ENCODE data around the gene CASP2. TPM values are rescaled to one million over a fixed set of nuclear protein-coding genes. Genes with fewer than 3 reads are reported as not detected.
A peak's percentile ranks its signal among the peaks of the same experiment; 100 is the strongest.
"Not testable (repeated sequence)": the region's sequence is repeated elsewhere in the genome, so short reads cannot be mapped to it uniquely, and the experiment has no call there.

The CASP2 gene
- total RNA-seq, 2 experiments from 2014 or later: 117 to 129 TPM

DNA sequence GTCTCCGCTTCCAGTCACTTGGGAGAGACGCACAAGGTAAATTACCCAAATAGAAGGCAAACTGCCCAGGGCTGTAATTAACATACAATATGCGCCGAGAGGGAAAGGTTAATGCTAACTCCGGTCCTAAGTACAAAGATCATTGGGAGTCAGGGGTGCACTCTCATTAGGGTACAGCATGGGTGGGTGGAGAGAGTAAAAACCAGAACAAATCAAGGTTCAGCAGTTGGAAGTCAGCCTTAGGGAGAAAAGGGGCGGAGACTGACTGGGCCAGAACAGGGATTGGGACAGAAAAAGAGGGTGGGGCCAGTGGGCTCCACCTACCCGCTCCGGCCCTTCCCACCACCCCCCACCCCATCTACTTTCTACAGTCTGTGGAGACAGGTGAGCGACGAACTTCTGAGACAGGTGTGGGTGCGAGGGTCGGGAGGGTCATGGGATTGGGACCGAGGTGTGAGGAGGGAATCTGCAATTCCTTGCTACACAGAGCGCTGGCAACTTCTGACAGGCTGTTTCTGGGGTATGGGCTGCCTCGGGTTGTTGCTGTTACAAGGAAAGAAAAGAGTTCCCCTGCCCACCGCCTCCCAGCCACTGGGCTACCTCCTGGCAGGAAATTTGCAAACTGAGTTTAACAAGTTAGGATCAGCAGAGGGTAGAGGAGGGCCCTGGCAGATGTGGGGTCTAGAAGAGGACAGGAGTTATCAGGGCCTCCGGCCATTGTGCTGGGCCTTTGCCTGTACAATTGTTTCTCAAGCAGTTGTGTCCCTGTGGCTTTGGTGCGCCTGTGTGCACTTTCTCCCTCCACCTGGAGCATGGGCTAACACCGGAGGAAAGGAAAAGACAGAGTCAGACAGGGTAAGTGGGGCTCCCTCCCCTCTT, 3.3 kb upstream of the CASP2 start, which contains the start of gene TMEM139:
TMEM139 (plus strand) TSS at position 368 of the 879 bp plus-strand sequence. CDS start 1,000 bp downstream, outside the sequence.
- Mint-ChIP-seq H3K4me3 (no peak within 1 kb of the TSS), H3K36me3 (peaks cover 9% of the 10 kb centered on the region), H3K27me3 (no peaks in the 10 kb centered on the region), H3K4me1 (ENCODE audit: low read depth) (peaks cover 41% of the 10 kb centered on the region), H3K9me3 (no peaks in the 10 kb centered on the region), H3K27ac (peak within 1 kb of the TSS; percentile 7)
- DNase-seq: no peak
- intact Hi-C loops (cut with micrococcal nuclease): no loop called here
- ChIA-PET CTCF (interaction anchor here (0.7 to 1.0 kb wide), 2 partner anchors 22 to 132 kb away, joined by 3 read pairs; no protein-coding TSS in a partner anchor), POLR2A (no interaction called here)

DNA sequence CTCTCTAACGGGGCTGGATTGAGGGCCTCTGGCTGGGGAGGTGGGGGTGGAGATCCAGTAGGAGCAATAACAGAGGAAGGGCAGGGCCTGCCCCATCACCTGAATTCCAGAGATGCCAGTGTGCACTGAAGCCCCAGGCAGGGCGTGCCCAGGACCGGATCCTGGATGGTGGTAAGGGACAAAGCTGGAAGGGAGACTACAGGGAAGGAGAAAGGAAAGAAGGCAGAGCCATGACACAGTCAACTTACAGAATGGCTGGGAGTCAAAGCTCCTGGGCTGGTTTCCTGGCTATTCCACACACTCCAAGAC, 2.7 kb upstream of the CASP2 start:
- POLR2A ChIA-PET: no interaction called here
- Mint-ChIP-seq H3K27ac (no peak overlapping the region), H3K4me3 (no peak overlapping the region), H3K27me3 (no peaks in the 10 kb centered on the region), H3K36me3 (peaks cover 15% of the 10 kb centered on the region), H3K4me1 (ENCODE audit: low read depth) (peaks cover 38% of the 10 kb centered on the region), H3K9me3 (no peaks in the 10 kb centered on the region)
- CTCF ChIA-PET: interaction anchor here (0.7 kb wide), 1 partner anchor 23 kb away, joined by 3 read pairs; no protein-coding TSS in a partner anchor
- no peak for DNase-seq
- intact Hi-C loops (cut with micrococcal nuclease): no loop called here

DNA sequence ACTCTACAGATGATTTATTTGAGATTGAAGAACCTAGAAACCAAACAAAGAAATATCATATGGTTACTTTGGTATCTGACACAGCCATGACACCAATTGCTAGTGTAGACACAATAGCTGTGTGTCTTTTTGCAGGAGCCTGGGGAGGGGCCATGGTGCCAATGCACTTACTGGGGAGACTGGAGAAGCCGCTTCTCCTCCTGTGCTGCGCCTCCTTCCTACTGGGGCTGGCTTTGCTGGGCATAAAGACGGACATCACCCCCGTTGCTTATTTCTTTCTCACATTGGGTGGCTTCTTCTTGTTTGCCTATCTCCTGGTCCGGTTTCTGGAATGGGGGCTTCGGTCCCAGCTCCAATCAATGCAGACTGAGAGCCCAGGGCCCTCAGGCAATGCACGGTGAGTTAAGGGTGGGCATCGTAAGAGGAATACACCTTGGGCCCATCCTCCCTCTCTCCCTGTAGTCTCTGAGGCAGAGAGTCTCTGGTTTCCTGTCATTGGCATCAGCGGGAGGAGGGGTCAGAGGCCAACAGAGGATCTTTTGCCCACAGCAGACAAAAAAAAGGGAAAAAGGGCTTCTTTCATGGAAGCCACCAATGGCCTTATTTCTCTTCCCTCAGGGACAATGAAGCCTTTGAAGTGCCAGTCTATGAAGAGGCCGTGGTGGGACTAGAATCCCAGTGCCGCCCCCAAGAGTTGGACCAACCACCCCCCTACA, 2.2 kb upstream of the CASP2 start:
- Mint-ChIP-seq H3K27ac (no peak overlapping the region), H3K4me3 (no peak overlapping the region)
- CTCF ChIA-PET: interaction anchor here (0.7 to 0.8 kb wide), 2 partner anchors 23 to 46 kb away, joined by 3 read pairs; no protein-coding TSS in a partner anchor

DNA sequence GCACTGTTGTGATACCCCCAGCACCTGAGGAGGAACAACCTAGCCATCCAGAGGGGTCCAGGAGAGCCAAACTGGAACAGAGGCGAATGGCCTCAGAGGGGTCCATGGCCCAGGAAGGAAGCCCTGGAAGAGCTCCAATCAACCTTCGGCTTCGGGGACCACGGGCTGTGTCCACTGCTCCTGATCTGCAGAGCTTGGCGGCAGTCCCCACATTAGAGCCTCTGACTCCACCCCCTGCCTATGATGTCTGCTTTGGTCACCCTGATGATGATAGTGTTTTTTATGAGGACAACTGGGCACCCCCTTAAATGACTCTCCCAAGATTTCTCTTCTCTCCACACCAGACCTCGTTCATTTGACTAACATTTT, 1.6 kb upstream of the CASP2 start:
- intact Hi-C loops (cut with micrococcal nuclease): no loop called here
- H3K4me3 Mint-ChIP-seq: no peak overlapping the region
- no peaks in the 10 kb centered on the region for H3K27me3 Mint-ChIP-seq
- H3K4me1 Mint-ChIP-seq (ENCODE audit: low read depth): peaks cover 40% of the 10 kb centered on the region
- H3K27ac Mint-ChIP-seq: peak overlapping the region; percentile 47
- ChIA-PET POLR2A (interaction anchor here (2.1 kb wide), 1 partner anchor 23 kb away, joined by 10 read pairs; no protein-coding TSS in a partner anchor), CTCF (interaction anchor here (0.8 to 2.1 kb wide), 3 partner anchors 46 to 93 kb away, joined by 3 to 13 read pairs (median 7); no protein-coding TSS in a partner anchor)
- peaks cover 26% of the 10 kb centered on the region for H3K36me3 Mint-ChIP-seq
- no peaks in the 10 kb centered on the region for H3K9me3 Mint-ChIP-seq
- no peak for DNase-seq

More for the DNA sequence above, 2.2 kb upstream of the CASP2 start:
- peaks cover 38% of the 10 kb centered on the region for H3K4me1 Mint-ChIP-seq (ENCODE audit: low read depth)
- intact Hi-C loops (cut with micrococcal nuclease): no loop called here
- no peak for DNase-seq
- peaks cover 21% of the 10 kb centered on the region for H3K36me3 Mint-ChIP-seq
- H3K27me3 Mint-ChIP-seq: no peaks in the 10 kb centered on the region
- no peaks in the 10 kb centered on the region for H3K9me3 Mint-ChIP-seq
- POLR2A ChIA-PET: no interaction called here

DNA sequence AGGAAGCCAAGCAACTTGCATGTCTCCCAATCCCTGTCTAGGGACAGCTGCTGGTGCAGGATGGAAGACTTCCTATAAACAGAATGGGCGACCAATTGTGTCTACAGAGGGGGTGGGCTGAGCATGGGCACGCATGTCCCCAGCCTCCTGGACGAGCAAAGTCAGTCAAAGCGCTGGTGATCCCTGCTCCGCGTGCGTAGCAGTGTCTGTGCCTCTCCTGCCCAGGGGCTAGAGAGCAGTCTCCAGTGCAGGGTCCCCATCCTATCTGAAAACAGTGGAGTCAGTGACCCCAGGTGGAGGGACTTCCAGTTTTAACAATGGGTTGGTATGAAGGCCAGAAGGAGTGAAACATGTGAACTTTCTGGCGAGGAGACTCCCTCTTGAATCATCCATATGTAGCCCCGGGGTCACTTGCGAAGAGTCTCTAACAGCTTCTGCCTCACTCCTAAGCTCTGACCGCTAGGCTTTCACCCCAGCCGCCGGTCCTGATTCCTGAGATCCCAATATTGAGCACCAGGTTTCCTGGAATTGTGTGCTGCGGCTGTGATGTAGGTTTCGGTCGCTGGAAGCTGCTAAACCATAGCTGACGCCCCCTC, 714 bp upstream of the CASP2 start:
- Mint-ChIP-seq H3K4me3 (peak overlapping the region; percentile 93), H3K9me3 (no peaks in the 10 kb centered on the region), H3K27ac (peak overlapping the region; percentile 97), H3K4me1 (ENCODE audit: low read depth) (peaks cover 45% of the 10 kb centered on the region), H3K36me3 (peaks cover 33% of the 10 kb centered on the region), H3K27me3 (no peaks in the 10 kb centered on the region)
- ChIA-PET CTCF (interaction anchor here (0.9 to 2.1 kb wide), 12 partner anchors 8 to 92 kb away, joined by 3 to 13 read pairs (median 4); partner anchors contain the start of gene GSTK1), POLR2A (interaction anchor here (0.5 to 2.1 kb wide), 16 partner anchors 8 to 479 kb away, joined by 3 to 14 read pairs (median 4); partner anchors contain the start of genes CLCN1 and GSTK1)
- intact Hi-C loops (cut with micrococcal nuclease): no loop called here
- no peak for DNase-seq

DNA sequence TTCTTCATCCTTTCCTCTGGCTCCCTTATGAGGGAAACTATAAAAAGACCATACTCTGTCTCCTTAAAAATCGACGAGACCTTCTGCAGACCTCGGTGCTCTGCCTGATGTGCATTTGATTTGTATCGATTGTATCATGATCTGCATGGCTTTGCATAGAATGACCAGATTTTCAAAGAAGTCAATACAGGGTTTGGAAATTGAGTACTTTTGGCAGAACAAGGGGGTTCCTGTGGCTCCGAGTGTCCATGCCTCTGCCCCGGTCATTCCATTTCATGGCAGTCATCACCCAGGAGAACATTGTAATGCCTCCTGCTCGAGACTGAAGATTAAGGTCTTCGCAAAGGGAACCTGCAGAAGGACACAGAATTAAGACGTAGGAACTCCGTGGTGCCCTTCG, 685 bp downstream of the CASP2 start:
- CTCF ChIA-PET: interaction anchor here (0.7 to 4.3 kb wide), 6 partner anchors 9 to 48 kb away, joined by 3 to 53 read pairs (median 5); no protein-coding TSS in a partner anchor
- DNase-seq: no peak
- Mint-ChIP-seq H3K4me1 (ENCODE audit: low read depth) (peaks cover 41% of the 10 kb centered on the region), H3K27ac (peak overlapping the region; percentile 97), H3K36me3 (peaks cover 43% of the 10 kb centered on the region), H3K27me3 (no peaks in the 10 kb centered on the region), H3K4me3 (peak overlapping the region; percentile 93), H3K9me3 (no peaks in the 10 kb centered on the region)
- POLR2A ChIA-PET: interaction anchor here (1.0 to 2.1 kb wide), 6 partner anchors 9 to 49 kb away, joined by 6 to 14 read pairs (median 8); partner anchors contain the start of gene GSTK1
- intact Hi-C loops (cut with micrococcal nuclease): loop anchor here (1.0 kb wide), 6 partner anchors 10 to 480 kb away; partner anchors contain the start of genes GSTK1 and ZYX

DNA sequence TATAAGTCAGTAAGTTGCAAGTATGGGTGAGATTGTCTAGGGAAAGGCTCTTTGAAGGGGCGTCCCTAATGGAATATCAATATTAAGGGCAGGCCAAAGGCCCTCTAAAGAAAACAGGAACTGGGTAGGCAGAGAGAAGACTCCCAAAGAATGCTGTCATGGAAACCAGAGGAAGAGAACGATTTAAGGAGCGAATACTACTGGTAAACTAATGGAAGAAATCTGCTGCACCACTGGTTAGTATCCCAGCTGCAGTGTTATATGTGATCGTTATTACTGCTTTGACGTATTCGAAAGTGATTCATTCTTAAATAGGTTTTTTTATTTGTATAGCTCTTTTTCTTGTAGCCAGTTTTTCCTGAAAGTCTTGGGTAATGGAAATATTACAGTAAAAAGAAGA, 1.3 kb downstream of the CASP2 start:
- no peak for DNase-seq
- H3K4me3 Mint-ChIP-seq: peak overlapping the region; percentile 93
- ChIA-PET CTCF (interaction anchor here (0.7 to 4.3 kb wide), 10 partner anchors 10 to 774 kb away, joined by 3 to 53 read pairs (median 5); partner anchors contain the start of gene GSTK1), POLR2A (interaction anchor here (0.6 to 1.8 kb wide), 8 partner anchors 9 to 705 kb away, joined by 3 to 9 read pairs (median 6); partner anchors contain the start of gene GSTK1)
- intact Hi-C loops (cut with micrococcal nuclease): loop anchor here (1.0 kb wide), 2 partner anchors 44 to 49 kb away; no protein-coding TSS in a partner anchor
- H3K27me3 Mint-ChIP-seq: no peaks in the 10 kb centered on the region
- peak overlapping the region; percentile 97 for H3K27ac Mint-ChIP-seq
- H3K4me1 Mint-ChIP-seq (ENCODE audit: low read depth): peaks cover 41% of the 10 kb centered on the region
- H3K36me3 Mint-ChIP-seq: peaks cover 48% of the 10 kb centered on the region
- H3K9me3 Mint-ChIP-seq: no peaks in the 10 kb centered on the region

DNA sequence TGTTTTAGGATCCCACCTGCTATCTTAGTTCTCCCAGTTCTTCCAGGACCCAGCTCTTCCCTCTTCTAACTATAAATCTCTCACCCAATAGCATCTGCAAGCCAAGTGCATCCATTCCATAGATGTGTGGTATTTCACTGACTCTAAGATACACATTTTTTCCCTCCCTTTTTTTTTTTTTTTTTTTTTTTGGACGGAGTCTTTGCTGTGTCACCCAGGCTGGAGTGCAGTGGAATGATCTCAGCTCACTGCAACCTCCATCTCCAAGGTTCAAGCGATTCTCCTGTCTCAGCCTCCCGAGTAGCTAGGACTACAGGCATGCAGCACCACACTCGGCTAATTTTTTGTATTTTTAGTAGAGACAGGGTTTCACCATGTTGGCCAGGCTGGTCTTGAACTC, 1.7 kb downstream of the CASP2 start:
- peaks cover 44% of the 10 kb centered on the region for H3K4me1 Mint-ChIP-seq (ENCODE audit: low read depth)
- DNase-seq: not testable (repeated sequence)
- intact Hi-C loops (cut with micrococcal nuclease): loop anchor here (1.0 kb wide), 2 partner anchors 45 to 50 kb away; no protein-coding TSS in a partner anchor

DNA sequence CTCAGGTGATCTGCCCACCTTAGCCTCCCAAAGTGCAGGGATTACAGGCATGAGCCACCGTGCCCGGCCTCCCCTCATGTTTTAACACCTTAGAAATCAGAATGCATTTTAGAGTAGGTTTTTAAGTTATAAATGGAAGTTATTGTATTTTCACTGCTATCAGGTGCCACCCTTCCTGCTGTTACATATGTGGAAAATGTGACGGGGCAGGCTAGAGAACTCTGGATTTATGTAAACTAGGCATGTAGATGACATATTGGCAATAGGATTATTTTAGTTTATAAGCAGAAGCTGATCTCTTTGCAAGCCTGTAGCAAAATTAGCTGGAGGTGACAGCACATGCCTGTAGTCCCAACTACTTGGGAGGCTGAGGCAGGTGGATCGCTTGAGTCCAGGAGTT, 2.1 kb downstream of the CASP2 start:
- CTCF ChIA-PET: interaction anchor here (0.9 to 4.3 kb wide), 7 partner anchors 9 to 90 kb away, joined by 3 to 53 read pairs (median 7); no protein-coding TSS in a partner anchor
- H3K36me3 Mint-ChIP-seq: peaks cover 57% of the 10 kb centered on the region
- H3K4me3 Mint-ChIP-seq: peak overlapping the region; percentile 93
- no peak for DNase-seq
- peak overlapping the region; percentile 97 for H3K27ac Mint-ChIP-seq
- H3K27me3 Mint-ChIP-seq: no peaks in the 10 kb centered on the region
- POLR2A ChIA-PET: interaction anchor here (0.9 to 1.8 kb wide), 5 partner anchors 9 to 50 kb away, joined by 3 to 9 read pairs (median 5); partner anchors contain the start of gene GSTK1
- peaks cover 48% of the 10 kb centered on the region for H3K4me1 Mint-ChIP-seq (ENCODE audit: low read depth)
- no peaks in the 10 kb centered on the region for H3K9me3 Mint-ChIP-seq
- intact Hi-C loops (cut with micrococcal nuclease): no loop called here

More for the DNA sequence above, 1.7 kb downstream of the CASP2 start:
- H3K36me3 Mint-ChIP-seq: peaks cover 53% of the 10 kb centered on the region
- H3K27ac Mint-ChIP-seq: peak overlapping the region; percentile 97
- ChIA-PET CTCF (interaction anchor here (0.7 to 4.3 kb wide), 10 partner anchors 10 to 774 kb away, joined by 3 to 53 read pairs (median 5); partner anchors contain the start of gene GSTK1), POLR2A (interaction anchor here (0.9 to 1.8 kb wide), 7 partner anchors 9 to 49 kb away, joined by 3 to 9 read pairs (median 7); partner anchors contain the start of gene GSTK1)
- H3K9me3 Mint-ChIP-seq, H3K27me3 Mint-ChIP-seq: not testable (repeated sequence)
- peak overlapping the region; percentile 93 for H3K4me3 Mint-ChIP-seq

DNA sequence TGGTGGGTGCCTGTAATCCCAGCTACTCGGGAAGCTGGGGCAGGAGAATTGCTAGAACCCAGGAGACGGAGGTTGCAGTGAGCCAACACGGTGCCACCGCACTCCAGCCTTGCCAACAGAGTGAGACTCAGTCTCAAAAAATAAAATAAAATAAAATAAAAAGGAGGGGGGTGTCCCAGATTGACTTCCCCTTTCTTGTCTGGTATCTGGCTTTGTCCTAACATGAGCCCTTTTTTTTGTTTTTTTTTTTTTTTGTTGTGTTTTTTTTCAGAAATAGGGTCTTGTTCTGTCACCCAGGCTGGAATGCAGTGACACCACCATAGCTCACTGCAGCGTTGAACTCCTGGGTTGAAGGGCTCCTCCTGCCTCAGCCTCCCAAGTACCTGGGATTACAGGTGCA, 4.7 kb downstream of the CASP2 start:
- Mint-ChIP-seq H3K9me3 (no peaks in the 10 kb centered on the region), H3K36me3 (peaks cover 78% of the 10 kb centered on the region), H3K4me3 (no peak overlapping the region), H3K27me3 (no peaks in the 10 kb centered on the region), H3K27ac (no peak overlapping the region), H3K4me1 (ENCODE audit: low read depth) (peaks cover 61% of the 10 kb centered on the region)
- ChIA-PET CTCF (interaction anchor here (0.8 to 4.3 kb wide), 5 partner anchors 12 to 88 kb away, joined by 3 to 53 read pairs (median 5); no protein-coding TSS in a partner anchor), POLR2A (interaction anchor here (1.0 to 1.4 kb wide), 2 partner anchors 17 to 48 kb away, joined by 3 read pairs; no protein-coding TSS in a partner anchor)
- intact Hi-C loops (cut with micrococcal nuclease): no loop called here
- DNase-seq: no peak

DNA sequence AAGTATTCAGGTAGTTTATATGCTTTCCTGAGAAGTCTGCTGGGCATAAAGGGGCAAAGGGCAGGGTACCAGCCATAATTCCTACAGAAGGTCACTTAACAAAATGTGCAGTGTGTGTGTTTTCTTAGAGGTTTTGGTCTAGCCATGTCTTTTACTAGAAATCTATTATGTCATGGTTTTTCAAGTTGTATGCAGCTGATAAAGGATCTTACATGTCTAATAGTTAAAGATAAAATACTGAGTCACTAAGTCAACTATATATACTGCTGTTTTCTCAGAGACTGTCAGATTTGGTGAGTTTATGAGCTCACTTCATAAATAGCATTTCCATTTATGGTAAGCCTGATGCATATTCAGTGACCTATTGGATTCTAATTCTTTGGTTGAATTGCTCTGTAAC, 7.7 kb downstream of the CASP2 start:
- CTCF ChIA-PET: interaction anchor here (0.9 to 9.6 kb wide), 5 partner anchors 10 to 84 kb away, joined by 3 to 123 read pairs (median 6); no protein-coding TSS in a partner anchor
- Mint-ChIP-seq H3K27me3 (no peaks in the 10 kb centered on the region), H3K36me3 (peaks cover 83% of the 10 kb centered on the region), H3K27ac (peak overlapping the region; percentile 24), H3K4me1 (ENCODE audit: low read depth) (peaks cover 64% of the 10 kb centered on the region), H3K4me3 (no peak overlapping the region), H3K9me3 (no peaks in the 10 kb centered on the region)
- DNase-seq: no peak
- intact Hi-C loops (cut with micrococcal nuclease): no loop called here
- POLR2A ChIA-PET: interaction anchor here (0.6 to 1.8 kb wide), 2 partner anchors 11 to 51 kb away, joined by 3 to 4 read pairs; no protein-coding TSS in a partner anchor

All from activated CD4-positive, alpha-beta memory T cell treated with anti-CD3 and anti-CD28 coated beads for 36 hours (primary cell).